Natural killer cell (primary cell): ENCODE results near the gene COX10. TPM values are rescaled to one million over a fixed set of nuclear protein-coding genes. Genes with fewer than 3 reads are reported as not detected.

Experiments
- ATAC-seq, 3 donors: fragments of 150-1000 bp in 2 of 3; fragments of 200-7000 bp in 1 of 3; cut with Tn5 transposase; 1 replicate in 1 of 3; 2 replicates in 2 of 3; pipeline ENCODE4 v1.10.0; 2021; ENCODE audit warnings: mild to moderate bottlenecking in 2 of 3, moderate library complexity in 2 of 3
- DNase-seq, 2 donors: peaks; one replicate each; pipeline versions ENCODE4 v3.0.0 to v3.0.0-alpha.2; 2013 to 2021; ENCODE audit warnings: mixed read lengths in 1 of 2
- H3K27ac ChIP-seq: one replicate; pipeline ENCODE4 v1.5.1; 2013; ENCODE audit warnings: mild to moderate bottlenecking, low read length
- H3K27me3 ChIP-seq: one replicate; pipeline ENCODE4 v1.6.1; 2013; ENCODE audit warnings: low read length; ENCODE audit not compliant: control insufficient read depth, insufficient read depth
- H3K36me3 ChIP-seq: one replicate; pipeline ENCODE4 v1.6.1; 2013; ENCODE audit warnings: low read length; ENCODE audit not compliant: control insufficient read depth, insufficient read depth
- H3K4me1 ChIP-seq: one replicate; pipeline ENCODE4 v1.6.1; 2013; ENCODE audit warnings: low read length; ENCODE audit not compliant: control insufficient read depth, insufficient read depth
- H3K4me3 ChIP-seq: one replicate; pipeline ENCODE4 v1.5.1; 2013; ENCODE audit warnings: low read length
- H3K9me3 ChIP-seq: one replicate; pipeline ENCODE4 v1.6.1; 2013; ENCODE audit warnings: low read length; ENCODE audit not compliant: control insufficient read depth, insufficient read depth
- H3K27ac Mint-ChIP-seq, 2 donors: one replicate each; pipeline ENCODE4 v1.8.0; 2022; ENCODE audit warnings: mild to moderate bottlenecking in 2 of 2, mixed read lengths in 2 of 2, moderate library complexity in 1 of 2
- H3K27me3 Mint-ChIP-seq, 2 donors: one replicate each; pipeline ENCODE4 v1.8.0; 2022; ENCODE audit warnings: low read depth in 2 of 2, mixed read lengths in 2 of 2
- H3K36me3 Mint-ChIP-seq: one replicate; pipeline ENCODE4 v1.8.0; 2022; ENCODE audit warnings: mixed read lengths
- H3K4me1 Mint-ChIP-seq, 2 donors: one replicate each; pipeline ENCODE4 v1.8.0; 2022; ENCODE audit warnings: mixed read lengths in 2 of 2
- H3K4me3 Mint-ChIP-seq: one replicate; pipeline ENCODE4 v1.8.0; 2022; ENCODE audit warnings: mild to moderate bottlenecking, moderate library complexity, mixed read lengths
- H3K9me3 Mint-ChIP-seq, 2 donors: one replicate each; pipeline ENCODE4 v1.8.0; 2022; ENCODE audit warnings: mixed read lengths in 2 of 2
- WGBS: methylation state at CpG from one replicate; pipeline ENCODE4 v1.1.7; 2013; ENCODE audit warnings: missing lambda C conversion rate; ENCODE audit not compliant: insufficient coverage; 5-methylcytosine and 5-hydroxymethylcytosine counted together
- intact Hi-C: fragments of 100-400 bp; cut with micrococcal nuclease; formaldehyde crosslinking; loops from one replicate; pipeline ENCODE4 v1.14.2; 2022
- total RNA-seq, 4 donors: library from RNA; stranded (reverse); fragments of 120-200 nt in 1 of 4; gene quantifications; one replicate each; pipeline versions ENCODE4 v1.2.3 to v1.2.4, GENCODE V29; 2013 to 2022
- TF ChIP-seq, protein P1 (sequence below): fragments of 200-600 bp; IDR thresholded peaks from one replicate; pipeline ENCODE4 v1.8.0; 2022; ENCODE audit warnings: antibody characterized with exemption

COX10 gene
- total RNA-seq, 3 donors from 2014 or later (not counting 1 experiment from before 2014, with no cell fraction given): 12.5 to 17.0 (median 13.5) TPM

DNA sequence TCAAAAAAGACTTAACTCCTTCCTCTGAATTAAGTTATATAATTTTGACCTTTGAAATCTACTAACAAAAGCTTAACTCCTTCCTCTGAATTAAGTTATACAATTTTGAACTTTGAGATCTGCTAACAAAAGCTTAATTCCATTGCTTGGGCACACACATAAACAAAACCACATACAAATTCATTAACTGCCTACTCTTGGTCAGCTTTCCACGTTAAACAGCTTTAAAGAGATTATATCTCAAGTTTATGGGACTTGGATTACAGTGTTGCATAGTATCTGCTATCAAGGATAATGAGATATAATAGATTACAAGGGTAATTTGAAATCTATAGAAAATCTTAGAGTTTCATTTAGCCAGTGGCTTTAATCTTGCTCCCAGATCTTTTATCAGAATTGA lies 23.5 kb downstream of the COX10 start:
- H3K4me3 ChIP-seq: no peak overlapping the region
- no peaks in the 10 kb centered on the region for H3K36me3 ChIP-seq
- H3K27me3 Mint-ChIP-seq: no peaks in the 10 kb centered on the region
- H3K36me3 Mint-ChIP-seq: no peaks in the 10 kb centered on the region
- TF ChIP-seq, protein P1, sequence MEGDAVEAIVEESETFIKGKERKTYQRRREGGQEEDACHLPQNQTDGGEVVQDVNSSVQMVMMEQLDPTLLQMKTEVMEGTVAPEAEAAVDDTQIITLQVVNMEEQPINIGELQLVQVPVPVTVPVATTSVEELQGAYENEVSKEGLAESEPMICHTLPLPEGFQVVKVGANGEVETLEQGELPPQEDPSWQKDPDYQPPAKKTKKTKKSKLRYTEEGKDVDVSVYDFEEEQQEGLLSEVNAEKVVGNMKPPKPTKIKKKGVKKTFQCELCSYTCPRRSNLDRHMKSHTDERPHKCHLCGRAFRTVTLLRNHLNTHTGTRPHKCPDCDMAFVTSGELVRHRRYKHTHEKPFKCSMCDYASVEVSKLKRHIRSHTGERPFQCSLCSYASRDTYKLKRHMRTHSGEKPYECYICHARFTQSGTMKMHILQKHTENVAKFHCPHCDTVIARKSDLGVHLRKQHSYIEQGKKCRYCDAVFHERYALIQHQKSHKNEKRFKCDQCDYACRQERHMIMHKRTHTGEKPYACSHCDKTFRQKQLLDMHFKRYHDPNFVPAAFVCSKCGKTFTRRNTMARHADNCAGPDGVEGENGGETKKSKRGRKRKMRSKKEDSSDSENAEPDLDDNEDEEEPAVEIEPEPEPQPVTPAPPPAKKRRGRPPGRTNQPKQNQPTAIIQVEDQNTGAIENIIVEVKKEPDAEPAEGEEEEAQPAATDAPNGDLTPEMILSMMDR: no peak
- DNase-seq (no peak), ATAC-seq (no peak)
- intact Hi-C loops: no loop called here
- H3K27ac Mint-ChIP-seq: no peak overlapping the region
- no CpG with 5 or more reads among the region's 1 CpG for WGBS
- no peaks in the 10 kb centered on the region for H3K9me3 Mint-ChIP-seq
- H3K4me1 ChIP-seq: no peaks in the 10 kb centered on the region
- H3K27ac ChIP-seq: no peak overlapping the region
- H3K9me3 ChIP-seq: no peaks in the 10 kb centered on the region
- no peaks in the 10 kb centered on the region for H3K27me3 ChIP-seq
- H3K4me3 Mint-ChIP-seq: no peak overlapping the region
- peaks cover 18 to 22% of the 10 kb centered on the region in 2 donors for H3K4me1 Mint-ChIP-seq

DNA sequence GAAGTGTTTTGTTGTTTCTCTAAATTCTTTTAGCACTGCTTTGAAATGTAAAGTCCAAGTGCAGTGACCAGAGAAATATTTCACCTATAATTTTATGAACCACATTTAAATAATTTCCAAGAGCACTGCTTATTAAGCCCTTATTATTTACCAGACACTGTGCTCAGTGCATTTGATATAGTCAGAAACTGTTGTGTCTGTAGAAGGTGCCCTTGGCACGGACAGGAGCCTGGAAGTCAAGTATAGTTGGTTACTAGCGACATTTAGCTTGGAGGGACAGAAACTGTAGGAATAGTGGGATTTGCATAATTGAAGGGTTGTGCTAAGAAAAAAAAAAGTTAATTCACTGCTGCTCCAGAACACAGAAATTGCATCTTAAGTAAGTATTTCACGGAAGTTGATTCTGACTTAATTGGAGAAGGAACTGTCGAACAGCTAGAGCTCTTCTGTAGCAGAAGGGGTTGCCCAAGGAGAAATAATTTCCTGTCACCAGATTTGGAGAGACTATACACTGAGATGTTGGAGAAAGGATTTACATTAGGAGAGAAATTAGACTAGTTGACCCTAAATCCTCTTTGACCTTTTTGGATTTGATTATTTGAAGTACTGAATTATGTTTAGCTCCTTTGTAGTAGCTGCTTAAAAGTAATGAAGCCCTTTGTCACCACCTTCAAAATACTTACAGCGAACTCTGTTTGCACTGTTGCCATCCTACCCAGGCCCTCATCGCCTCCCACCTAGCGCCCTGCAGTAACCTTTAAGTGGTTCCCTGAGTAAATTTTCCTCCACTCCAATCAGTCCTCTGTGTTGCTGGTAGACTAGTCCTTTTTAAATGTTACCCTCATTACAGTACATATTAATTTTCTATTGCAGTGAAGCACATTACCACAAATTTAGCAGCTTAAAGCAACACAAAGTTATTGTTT lies 25.6 kb downstream of the COX10 start:
- no peaks in the 10 kb centered on the region for H3K36me3 ChIP-seq
- H3K4me1 Mint-ChIP-seq: peaks cover 9 to 18% of the 10 kb centered on the region in 2 donors
- H3K27me3 Mint-ChIP-seq: no peaks in the 10 kb centered on the region
- no peak overlapping the region for H3K27ac Mint-ChIP-seq
- H3K9me3 Mint-ChIP-seq: no peaks in the 10 kb centered on the region
- no peaks in the 10 kb centered on the region for H3K27me3 ChIP-seq
- no peak for DNase-seq
- no peaks in the 10 kb centered on the region for H3K4me1 ChIP-seq
- H3K4me3 ChIP-seq: no peak overlapping the region
- intact Hi-C loops: no loop called here
- TF ChIP-seq, protein P1: no peak
- no peak overlapping the region for H3K27ac ChIP-seq
- H3K9me3 ChIP-seq: no peaks in the 10 kb centered on the region
- ATAC-seq: no peak
- no peak overlapping the region for H3K4me3 Mint-ChIP-seq
- no peaks in the 10 kb centered on the region for H3K36me3 Mint-ChIP-seq
- WGBS: 96% methylated on average over 7 of the region's 7 CpGs

DNA sequence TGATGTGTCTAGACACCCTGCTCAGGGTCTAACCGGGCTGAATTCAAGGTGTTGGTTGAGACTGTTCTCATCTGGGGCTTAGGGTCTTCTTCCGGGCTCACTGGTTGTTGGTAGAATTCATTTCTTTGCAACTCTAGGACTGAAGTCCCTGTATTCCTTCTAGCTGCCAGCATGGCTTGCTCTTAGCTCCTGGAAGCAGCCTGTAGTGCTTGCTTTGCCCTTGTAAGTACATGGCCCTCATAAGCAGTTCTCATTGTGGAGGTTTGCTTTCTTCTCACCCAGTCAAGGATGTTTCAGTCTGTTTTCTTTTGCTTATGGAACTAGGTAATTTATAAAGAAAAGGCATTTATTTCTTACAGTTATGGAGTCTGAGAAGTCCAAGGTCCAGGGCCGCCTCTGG lies 26.3 kb downstream of the COX10 start:
- H3K27me3 ChIP-seq: no peaks in the 10 kb centered on the region
- H3K27ac Mint-ChIP-seq: no peak overlapping the region
- no peak overlapping the region for H3K4me3 ChIP-seq
- no peaks in the 10 kb centered on the region for H3K4me1 ChIP-seq
- H3K36me3 ChIP-seq: no peaks in the 10 kb centered on the region
- DNase-seq (no peak), ATAC-seq (no peak)
- H3K4me1 Mint-ChIP-seq: peaks cover 9 to 18% of the 10 kb centered on the region in 2 donors
- no peak overlapping the region for H3K27ac ChIP-seq
- no peaks in the 10 kb centered on the region for H3K36me3 Mint-ChIP-seq
- no peak overlapping the region for H3K4me3 Mint-ChIP-seq
- H3K27me3 Mint-ChIP-seq: no peaks in the 10 kb centered on the region
- H3K9me3 Mint-ChIP-seq: no peaks in the 10 kb centered on the region
- 98% methylated on average over 3 of the region's 3 CpGs for WGBS
- intact Hi-C loops: no loop called here
- TF ChIP-seq, protein P1: no peak
- H3K9me3 ChIP-seq: no peaks in the 10 kb centered on the region
